Mammary epithelial cell (primary cell): Measurements from ENCODE around the gene ELF3.

Experiments
- EZH2 ChIP-seq: IDR thresholded peaks from 2 replicates; pipeline ENCODE4 v1.6.1; 2012; ENCODE audit warnings: low read length, inconsistent platforms, borderline replicate concordance
- TF ChIP-seq, protein P1 (sequence below), 2 donors: IDR thresholded peaks in 1 of 2; conservative IDR thresholded peaks in 1 of 2; 2 replicates each; pipeline ENCODE4 v1.5.1; 2011 to 2012; ENCODE audit warnings: inconsistent platforms in 2 of 2, low read length in 2 of 2, mild to moderate bottlenecking in 2 of 2, control low read depth in 1 of 2, low read depth in 1 of 2; ENCODE audit not compliant: insufficient read depth in 1 of 2; ENCODE audit errors: extremely low read depth in 1 of 2

DNA sequence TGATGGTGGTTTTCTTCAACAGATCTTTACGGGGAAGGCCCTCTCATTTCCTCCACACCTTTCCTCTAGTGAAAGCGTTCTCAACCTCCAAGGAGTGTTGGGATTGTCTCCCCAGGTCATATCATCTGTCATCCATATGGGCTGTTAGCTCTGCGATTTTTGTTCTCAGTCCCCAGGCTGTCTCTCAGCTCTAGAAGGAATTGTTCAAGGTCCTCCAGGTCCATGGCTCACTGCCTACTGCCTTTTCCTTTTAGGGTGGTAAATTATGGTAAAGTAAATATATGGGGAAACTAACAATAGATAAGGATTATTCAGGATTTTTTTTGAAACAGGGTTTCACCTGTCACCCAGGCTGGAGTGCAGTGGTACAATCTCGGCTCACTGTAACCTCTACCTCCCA, 37.6 kb downstream of the ELF3 start:
- TF ChIP-seq EZH2: no peak
- TF ChIP-seq, protein P1, sequence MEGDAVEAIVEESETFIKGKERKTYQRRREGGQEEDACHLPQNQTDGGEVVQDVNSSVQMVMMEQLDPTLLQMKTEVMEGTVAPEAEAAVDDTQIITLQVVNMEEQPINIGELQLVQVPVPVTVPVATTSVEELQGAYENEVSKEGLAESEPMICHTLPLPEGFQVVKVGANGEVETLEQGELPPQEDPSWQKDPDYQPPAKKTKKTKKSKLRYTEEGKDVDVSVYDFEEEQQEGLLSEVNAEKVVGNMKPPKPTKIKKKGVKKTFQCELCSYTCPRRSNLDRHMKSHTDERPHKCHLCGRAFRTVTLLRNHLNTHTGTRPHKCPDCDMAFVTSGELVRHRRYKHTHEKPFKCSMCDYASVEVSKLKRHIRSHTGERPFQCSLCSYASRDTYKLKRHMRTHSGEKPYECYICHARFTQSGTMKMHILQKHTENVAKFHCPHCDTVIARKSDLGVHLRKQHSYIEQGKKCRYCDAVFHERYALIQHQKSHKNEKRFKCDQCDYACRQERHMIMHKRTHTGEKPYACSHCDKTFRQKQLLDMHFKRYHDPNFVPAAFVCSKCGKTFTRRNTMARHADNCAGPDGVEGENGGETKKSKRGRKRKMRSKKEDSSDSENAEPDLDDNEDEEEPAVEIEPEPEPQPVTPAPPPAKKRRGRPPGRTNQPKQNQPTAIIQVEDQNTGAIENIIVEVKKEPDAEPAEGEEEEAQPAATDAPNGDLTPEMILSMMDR (conservative IDR thresholded peaks at IDR 0.05 in 1 of 2, IDR thresholded peaks at IDR 0.05 in 1 of 2; ENCODE audit: extremely low read depth in 1 of 2, insufficient read depth in 1 of 2, low read depth in 1 of 2, low read length in 2 of 2): no peak
